Calu3 (cell line): ENCODE measurements around the gene TGFBR1. TPM values are rescaled to one million over a fixed set of nuclear protein-coding genes. Genes with fewer than 3 reads are reported as not detected.

Source experiments
- BruUV-seq: library from RNA; stranded (reverse); fragments of 400-500 nt; replicated peaks from 2 replicates; lab custom pipeline; 2021; lab: Mats Ljungman, UMichigan
- CTCF ChIA-PET: fragments of 300-600 bp; sonication (Branson Sonifier 250); formaldehyde crosslinking; loops from one replicate; lab custom pipeline; 2022; ENCODE audit warnings: antibody characterized with exemption; lab: Charles Lee
- DNase-seq: peaks from one replicate; pipeline ENCODE4 v3.0.0; 2022
- H3K27ac Mint-ChIP-seq: one replicate; pipeline ENCODE4 v1.8.0; 2022; ENCODE audit warnings: mixed read lengths; ENCODE audit not compliant: unreplicated experiment
- H3K27me3 Mint-ChIP-seq: one replicate; pipeline ENCODE4 v1.8.0; 2022; ENCODE audit warnings: mixed read lengths; ENCODE audit not compliant: unreplicated experiment
- H3K36me3 Mint-ChIP-seq: one replicate; pipeline ENCODE4 v1.8.0; 2022; ENCODE audit warnings: mild to moderate bottlenecking, moderate library complexity, mixed read lengths; ENCODE audit not compliant: insufficient read depth, unreplicated experiment
- H3K4me1 Mint-ChIP-seq: one replicate; pipeline ENCODE4 v1.8.0; 2022; ENCODE audit warnings: mild to moderate bottlenecking, low read depth, mixed read lengths; ENCODE audit not compliant: unreplicated experiment
- H3K4me3 Mint-ChIP-seq: one replicate; pipeline ENCODE4 v1.8.0; 2022; ENCODE audit warnings: mild to moderate bottlenecking, low read depth, moderate library complexity, mixed read lengths; ENCODE audit not compliant: unreplicated experiment
- H3K9me3 Mint-ChIP-seq: one replicate; pipeline ENCODE4 v1.8.0; 2022; ENCODE audit warnings: low read depth, mixed read lengths; ENCODE audit not compliant: unreplicated experiment
- intact Hi-C: fragments of 100-400 bp; cut with micrococcal nuclease; formaldehyde crosslinking; loops from one replicate; pipeline ENCODE4 v1.10.0; 2022; ENCODE audit not compliant: unreplicated experiment
- total RNA-seq: library from RNA; stranded (reverse); gene quantifications from 2 replicates; pipeline ENCODE4 v1.2.3, GENCODE V29; 2022
- TF ChIP-seq, protein P1 (sequence below): fragments of 200-600 bp; IDR thresholded peaks from one replicate; pipeline ENCODE4 v1.8.0; 2022; ENCODE audit warnings: antibody characterized with exemption; ENCODE audit not compliant: unreplicated experiment

The TGFBR1 gene
- total RNA-seq, 1 experiment from 2014 or later = 22.6 TPM

DNA sequence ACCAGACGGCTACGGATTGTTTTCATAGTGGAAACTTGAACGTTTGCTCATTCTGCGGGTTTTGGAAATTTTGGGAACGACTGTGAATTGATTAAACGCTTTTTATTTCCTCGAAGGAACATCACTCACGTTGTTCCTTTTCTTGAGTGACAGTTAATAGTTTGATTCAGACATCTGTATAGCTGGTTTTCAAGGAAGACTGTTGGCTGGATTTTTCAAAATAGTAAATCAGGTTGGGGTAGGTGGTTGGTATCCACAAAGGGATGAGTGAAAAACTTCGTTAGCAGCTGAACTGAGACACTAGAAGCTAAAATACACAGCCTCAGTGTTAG, 1.1 kb downstream of the TGFBR1 start:
- H3K4me1 Mint-ChIP-seq = peaks cover 12% of the 10 kb centered on the region
- peaks cover 26% of the 10 kb centered on the region for H3K36me3 Mint-ChIP-seq

GRCh38 chr9:99107421-99107820, 2.5 kb downstream of the TGFBR1 start:
- Mint-ChIP-seq H3K36me3 (peaks cover 26% of the 10 kb centered on the region), H3K4me3 (no peak overlapping the region), H3K9me3 (no peaks in the 10 kb centered on the region), H3K27me3 (no peaks in the 10 kb centered on the region), H3K4me1 (peaks cover 12% of the 10 kb centered on the region), H3K27ac (peak overlapping the region; percentile 12)
- TSS peak; percentile 28 for BruUV-seq
- no peak for DNase-seq
- TF ChIP-seq, protein P1, sequence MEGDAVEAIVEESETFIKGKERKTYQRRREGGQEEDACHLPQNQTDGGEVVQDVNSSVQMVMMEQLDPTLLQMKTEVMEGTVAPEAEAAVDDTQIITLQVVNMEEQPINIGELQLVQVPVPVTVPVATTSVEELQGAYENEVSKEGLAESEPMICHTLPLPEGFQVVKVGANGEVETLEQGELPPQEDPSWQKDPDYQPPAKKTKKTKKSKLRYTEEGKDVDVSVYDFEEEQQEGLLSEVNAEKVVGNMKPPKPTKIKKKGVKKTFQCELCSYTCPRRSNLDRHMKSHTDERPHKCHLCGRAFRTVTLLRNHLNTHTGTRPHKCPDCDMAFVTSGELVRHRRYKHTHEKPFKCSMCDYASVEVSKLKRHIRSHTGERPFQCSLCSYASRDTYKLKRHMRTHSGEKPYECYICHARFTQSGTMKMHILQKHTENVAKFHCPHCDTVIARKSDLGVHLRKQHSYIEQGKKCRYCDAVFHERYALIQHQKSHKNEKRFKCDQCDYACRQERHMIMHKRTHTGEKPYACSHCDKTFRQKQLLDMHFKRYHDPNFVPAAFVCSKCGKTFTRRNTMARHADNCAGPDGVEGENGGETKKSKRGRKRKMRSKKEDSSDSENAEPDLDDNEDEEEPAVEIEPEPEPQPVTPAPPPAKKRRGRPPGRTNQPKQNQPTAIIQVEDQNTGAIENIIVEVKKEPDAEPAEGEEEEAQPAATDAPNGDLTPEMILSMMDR = no peak
- intact Hi-C loops = no loop called here
- CTCF ChIA-PET = no interaction called here

More for the DNA sequence above, 1.1 kb downstream of the TGFBR1 start:
- Mint-ChIP-seq H3K9me3 (no peaks in the 10 kb centered on the region), H3K27me3 (no peaks in the 10 kb centered on the region), H3K27ac (no peak overlapping the region), H3K4me3 (peak overlapping the region; percentile 77)
- CTCF ChIA-PET = no interaction called here
- no peak for DNase-seq
- intact Hi-C loops = no loop called here
- TF ChIP-seq, protein P1 = no peak
- no TSS peak for BruUV-seq

- TF ChIP-seq, protein P1 = no peak
- no peak for DNase-seq
- Mint-ChIP-seq H3K27ac (no peak overlapping the region), H3K4me1 (peaks cover 12% of the 10 kb centered on the region), H3K36me3 (peaks cover 26% of the 10 kb centered on the region), H3K27me3 (no peaks in the 10 kb centered on the region), H3K9me3 (no peaks in the 10 kb centered on the region), H3K4me3 (no peak overlapping the region)
- intact Hi-C loops = no loop called here
- no TSS peak for BruUV-seq
- CTCF ChIA-PET = no interaction called here
Observed at GRCh38 chr9:99108131-99108530, 3.2 kb downstream of the TGFBR1 start.

DNA sequence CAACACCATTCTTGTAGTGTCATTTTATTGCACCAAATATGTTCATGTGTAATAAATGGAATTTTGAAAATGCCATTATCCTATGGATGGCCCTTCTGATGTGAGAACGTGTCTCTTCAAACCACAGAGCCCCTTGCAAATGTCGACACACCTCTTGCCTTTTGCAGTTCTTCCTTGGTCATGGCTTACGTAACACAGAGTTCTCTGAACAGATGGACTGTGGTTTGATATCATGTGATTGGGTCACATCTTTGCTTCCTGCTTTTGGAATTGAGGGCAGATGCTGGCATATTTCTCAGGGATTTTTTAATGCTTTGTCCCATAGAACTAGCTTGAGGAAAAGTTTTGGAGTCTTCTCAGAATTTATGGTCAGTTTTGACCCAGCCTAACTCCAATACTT, 4.6 kb downstream of the TGFBR1 start:
- CTCF ChIA-PET = no interaction called here
- Mint-ChIP-seq H3K27ac (no peak overlapping the region), H3K9me3 (no peaks in the 10 kb centered on the region), H3K36me3 (peaks cover 13% of the 10 kb centered on the region), H3K4me3 (no peak overlapping the region), H3K27me3 (no peaks in the 10 kb centered on the region), H3K4me1 (peaks cover 12% of the 10 kb centered on the region)
- intact Hi-C loops = no loop called here
- BruUV-seq = no TSS peak
- no peak for DNase-seq
- TF ChIP-seq, protein P1 = no peak
